ENCODE data around the gene FSIP2.
"Not testable (repeated sequence)": the region's sequence is repeated elsewhere in the genome, so short reads cannot be mapped to it uniquely, and the experiment has no call there.

The FSIP2 gene

DNA sequence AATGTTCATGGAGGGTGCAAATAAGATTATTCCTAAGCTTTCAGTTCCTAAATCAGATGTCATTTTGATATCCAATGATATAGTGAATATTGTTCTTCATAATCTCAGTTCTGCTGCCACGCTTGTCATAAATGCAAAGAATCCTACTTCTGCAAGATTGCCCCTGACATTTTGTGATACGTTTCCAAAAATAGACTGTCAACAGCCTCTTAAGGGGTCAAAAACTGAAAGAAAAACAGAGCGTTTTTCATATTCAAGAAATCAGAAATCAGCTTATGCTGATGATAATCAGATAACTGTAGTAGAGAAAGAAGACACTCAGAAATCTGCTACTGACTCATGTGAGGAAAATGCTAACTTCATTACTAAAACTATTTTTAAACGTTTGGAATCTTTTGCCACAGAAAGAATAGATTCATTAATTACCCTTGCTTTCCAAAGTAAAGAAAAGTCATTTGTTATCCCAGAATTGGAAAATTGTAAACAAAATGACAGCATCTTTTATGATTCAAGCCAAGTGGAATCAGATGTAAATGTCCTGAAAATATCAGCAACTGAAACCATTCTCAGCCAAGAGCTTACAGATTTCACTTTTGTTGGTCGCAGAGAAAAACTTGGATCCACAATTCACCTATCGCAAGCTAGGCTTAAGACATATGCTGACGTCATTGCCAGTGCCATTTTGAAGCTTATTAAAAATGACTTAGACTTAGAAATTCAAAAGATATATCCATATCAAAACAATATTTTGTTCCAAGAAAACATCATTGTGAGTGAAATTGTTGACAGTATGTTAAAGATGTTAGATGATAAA lies 55.1 kb downstream of the FSIP2 start:
- intact Hi-C loops (cut with DNase I) = no loop called here

DNA sequence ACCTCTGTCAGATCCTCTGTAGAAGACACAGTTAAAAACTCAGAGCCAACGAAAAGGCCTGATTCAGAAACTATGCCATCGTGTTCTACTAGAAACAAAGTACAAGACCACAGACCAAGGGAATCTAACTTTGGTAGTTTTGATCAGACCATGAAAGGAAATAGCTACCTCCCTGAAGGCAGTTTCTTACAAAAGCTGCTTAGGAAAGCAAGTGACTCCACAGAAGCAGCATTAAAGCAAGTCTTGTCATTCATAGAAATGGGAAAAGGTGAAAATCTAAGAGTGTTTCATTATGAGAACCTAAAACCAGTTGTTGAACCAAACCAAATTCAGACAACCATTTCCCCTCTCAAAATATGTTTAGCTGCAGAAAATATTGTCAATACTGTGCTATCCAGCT lies 58.2 kb downstream of the FSIP2 start:
- DNase-seq = no peak
- intact Hi-C loops (cut with DNase I) = no loop called here

More for the DNA sequence above, 55.1 kb downstream of the FSIP2 start:
- no peak for DNase-seq

DNA sequence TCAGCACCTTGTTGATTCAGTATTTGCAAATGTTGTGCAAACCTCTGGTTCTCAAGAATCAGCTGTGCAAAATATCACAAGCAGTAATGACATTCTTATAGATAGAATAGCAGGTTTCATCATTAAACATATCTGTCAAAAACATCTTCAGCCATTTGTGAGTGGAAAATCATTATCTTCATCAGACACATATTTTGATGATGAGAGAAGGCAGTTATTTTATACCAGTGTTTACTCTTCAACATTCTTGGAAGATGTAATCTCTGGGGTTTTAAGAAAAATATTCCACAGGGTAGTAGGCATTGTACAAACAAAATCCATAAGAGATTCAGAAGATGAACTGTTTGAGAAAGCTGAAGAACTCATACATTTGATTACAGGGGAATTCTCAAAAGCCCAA lies 64.3 kb downstream of the FSIP2 start:
- intact Hi-C loops (cut with DNase I) = no loop called here
- DNase-seq = no peak

DNA sequence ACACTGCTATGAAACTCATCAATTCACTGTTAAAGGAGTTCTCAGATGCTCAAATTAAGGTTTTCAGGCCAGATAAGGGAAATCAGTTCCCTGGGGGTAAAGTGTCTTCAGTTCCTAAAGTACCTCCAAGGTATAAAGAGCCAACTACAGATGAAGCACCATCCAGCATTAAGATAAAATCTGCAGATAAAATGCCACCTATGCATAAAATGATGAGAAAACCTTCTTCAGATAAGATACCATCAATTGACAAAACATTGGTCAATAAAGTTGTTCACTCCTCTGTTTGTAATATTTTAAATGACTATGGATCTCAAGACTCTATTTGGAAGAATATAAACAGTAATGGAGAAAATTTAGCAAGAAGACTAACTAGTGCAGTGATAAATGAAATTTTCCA lies 68.2 kb downstream of the FSIP2 start:
- no peak for DNase-seq
- intact Hi-C loops (cut with DNase I) = no loop called here

DNA sequence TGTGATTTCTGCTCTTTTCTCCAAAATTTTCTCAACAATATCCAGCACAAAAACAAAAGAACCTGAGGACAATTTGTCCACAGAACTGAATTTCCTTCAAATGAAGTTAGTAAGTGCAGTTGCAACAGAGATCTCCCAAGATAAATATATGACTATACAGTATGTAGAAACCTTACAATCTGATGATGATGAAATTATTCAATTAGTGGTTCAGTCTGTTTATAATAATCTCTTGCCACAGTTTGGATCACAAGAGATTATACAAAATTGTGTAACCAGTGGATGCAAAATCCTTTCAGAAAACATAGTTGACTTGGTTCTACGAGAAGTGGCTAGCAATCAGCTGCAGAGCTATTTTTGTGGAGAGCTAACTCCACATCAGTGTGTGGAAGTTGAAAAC lies 68.7 kb downstream of the FSIP2 start:
- intact Hi-C loops (cut with DNase I) = no loop called here
- DNase-seq = no peak

DNA sequence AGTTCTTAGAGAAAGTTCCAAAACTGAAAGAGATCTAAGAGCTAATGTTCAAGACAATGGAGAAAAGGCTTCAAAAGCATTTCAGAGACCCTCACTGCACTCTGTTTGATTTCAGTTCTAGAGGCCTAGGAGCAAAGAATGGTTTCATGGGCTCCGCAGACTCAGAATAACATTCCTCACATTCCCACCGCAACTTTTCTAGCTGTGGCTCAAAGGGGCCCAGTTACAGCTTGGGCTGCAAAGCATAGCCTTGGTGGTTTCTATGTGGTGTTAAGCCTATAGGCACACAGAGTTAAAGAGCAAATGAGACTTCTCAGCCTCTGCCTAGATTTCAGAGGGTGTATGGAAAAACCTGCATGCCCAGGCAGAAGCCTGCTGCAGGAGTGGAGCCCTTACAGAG lies 73.0 kb downstream of the FSIP2 start:
- intact Hi-C loops (cut with DNase I) = no loop called here

DNA sequence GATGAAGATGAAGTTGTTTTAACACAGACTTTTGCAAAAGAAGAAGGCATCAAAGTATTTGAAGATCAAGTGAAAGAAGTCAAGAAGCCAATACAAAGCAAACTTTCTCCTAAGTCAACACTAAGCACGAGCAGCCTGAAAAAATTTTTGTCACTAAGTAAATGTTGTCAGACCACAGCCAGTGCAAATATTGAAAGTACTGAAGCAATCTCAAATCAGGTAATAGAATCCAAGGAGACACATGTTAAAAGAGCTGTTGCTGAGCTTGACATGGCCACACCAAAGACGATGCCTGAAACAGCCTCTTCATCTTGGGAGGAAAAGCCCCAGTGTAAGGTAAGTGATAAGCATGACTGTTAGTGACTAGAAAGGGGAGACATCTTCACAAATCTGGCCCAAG lies 75.1 kb downstream of the FSIP2 start:
- no peak for DNase-seq
- intact Hi-C loops (cut with DNase I) = no loop called here

More for the DNA sequence above, 73.0 kb downstream of the FSIP2 start:
- DNase-seq = no peak

DNA sequence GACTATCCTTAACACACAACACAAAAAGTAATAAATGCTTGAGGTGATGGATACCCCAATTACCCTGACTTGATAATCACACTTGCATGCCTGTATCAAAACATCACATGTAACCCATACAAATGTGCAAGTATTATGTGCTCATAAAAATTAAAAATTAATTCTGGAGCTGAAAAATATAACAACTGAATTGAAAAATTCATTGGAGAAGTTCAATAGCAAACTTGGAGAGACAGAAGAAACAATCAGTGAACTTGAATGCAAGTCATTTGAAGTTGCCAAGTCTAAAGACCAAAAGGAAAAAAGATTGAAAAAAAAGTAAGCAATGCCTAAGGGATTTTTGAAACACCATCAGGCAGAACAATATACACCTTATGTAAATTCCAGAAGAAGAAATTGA lies 79.4 kb downstream of the FSIP2 start:
- intact Hi-C loops (cut with DNase I) = no loop called here

DNA sequence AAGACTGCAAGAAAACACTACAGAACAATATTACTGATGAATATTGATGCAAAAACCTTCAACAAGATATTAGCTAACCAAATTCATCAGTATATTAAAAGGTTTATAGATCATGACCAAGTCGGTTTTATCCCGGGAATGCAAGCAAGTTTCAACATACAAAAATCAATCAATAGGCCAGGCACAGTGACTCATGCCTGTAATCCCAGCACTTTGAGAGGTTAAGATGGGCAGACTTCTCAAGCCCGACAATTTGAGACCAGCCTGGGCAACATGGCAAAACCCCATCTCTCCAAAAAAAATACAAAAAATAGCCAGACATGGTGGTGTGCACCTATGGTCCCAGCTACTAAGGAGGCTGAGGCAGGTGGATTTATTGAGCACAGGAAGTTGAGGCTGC lies 82.9 kb downstream of the FSIP2 start:
- intact Hi-C loops (cut with DNase I) = no loop called here
- DNase-seq = no peak

More for the DNA sequence above, 79.4 kb downstream of the FSIP2 start:
- DNase-seq = no peak

DNA sequence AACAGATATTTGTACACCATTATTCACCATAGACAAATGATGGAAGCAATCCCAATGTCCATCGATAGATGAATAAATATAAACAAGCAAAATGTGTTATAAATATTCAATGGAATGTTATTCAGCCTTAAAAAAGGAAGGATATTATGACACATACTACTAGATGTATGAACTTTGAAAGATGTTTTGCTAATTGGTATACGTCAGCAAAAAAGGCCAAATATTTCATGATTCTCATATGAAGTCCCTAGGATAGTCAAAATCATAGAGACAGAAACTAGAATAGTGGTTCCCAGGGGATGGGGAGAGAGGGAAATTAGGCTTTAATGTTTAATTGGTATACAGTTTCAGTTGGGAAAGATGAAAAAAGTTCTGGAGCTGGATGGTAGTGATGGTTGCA lies 85.2 kb downstream of the FSIP2 start:
- intact Hi-C loops (cut with DNase I) = no loop called here
- no peak for DNase-seq

DNA sequence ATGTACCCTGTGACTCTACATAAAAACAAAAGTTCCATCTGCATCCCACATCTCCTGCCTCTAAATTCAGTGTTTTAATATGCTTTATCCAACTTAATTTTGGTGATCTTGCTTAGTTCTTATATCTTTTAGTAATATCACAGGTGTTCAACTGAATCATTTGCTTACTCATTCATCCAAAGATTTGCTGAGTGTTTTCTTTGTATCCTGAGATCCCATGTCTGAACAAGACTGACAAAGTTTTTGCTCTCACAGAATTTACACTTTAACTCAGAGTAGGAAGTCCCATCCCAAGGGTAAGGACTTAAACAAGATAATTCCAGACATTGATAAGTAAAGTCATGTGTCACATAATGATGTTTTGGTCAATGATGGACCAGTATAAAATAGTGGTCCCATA lies 87.0 kb downstream of the FSIP2 start:
- intact Hi-C loops (cut with DNase I) = no loop called here

DNA sequence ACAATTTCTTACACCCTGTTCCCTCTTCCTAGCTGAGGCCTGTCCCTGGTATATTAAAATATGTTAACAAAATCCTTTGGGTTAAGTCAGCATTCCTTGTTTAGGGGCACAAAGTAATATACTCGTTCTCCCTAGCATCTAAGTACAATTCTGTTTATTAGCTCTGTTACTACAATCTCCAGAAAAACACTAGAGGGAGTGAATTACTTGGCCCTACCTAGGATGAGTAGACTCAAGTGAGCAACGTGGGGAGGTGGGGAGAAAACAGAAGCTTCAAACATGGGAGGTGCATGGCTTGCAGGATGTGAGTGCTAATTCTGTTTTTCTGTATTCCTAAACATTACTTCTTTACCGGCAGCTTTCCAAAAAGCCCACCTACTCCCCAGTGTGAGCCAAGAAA lies 89.7 kb downstream of the FSIP2 start:
- intact Hi-C loops (cut with DNase I) = no loop called here
- DNase-seq = no peak

More for the DNA sequence above, 87.0 kb downstream of the FSIP2 start:
- no peak for DNase-seq

DNA sequence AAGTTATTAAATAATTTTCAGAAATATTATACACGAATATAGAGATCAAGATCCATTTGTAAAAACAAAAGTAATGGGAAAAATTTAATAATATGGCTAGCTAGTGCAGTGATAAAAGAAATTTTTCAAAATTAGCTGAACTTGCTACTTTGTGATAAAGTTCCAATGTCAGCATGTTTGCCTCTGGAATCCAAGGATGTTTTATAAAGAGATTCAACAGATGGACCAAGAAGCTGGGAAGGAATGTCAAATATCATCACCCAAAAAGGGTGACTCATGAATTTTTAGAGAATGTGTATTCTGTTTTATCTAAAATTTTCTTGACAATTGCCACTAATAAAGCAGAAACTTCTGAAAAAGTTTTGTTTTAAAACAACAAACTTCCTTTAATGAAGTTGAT lies 95.3 kb downstream of the FSIP2 start:
- intact Hi-C loops (cut with DNase I) = no loop called here
- DNase-seq = no peak

DNA sequence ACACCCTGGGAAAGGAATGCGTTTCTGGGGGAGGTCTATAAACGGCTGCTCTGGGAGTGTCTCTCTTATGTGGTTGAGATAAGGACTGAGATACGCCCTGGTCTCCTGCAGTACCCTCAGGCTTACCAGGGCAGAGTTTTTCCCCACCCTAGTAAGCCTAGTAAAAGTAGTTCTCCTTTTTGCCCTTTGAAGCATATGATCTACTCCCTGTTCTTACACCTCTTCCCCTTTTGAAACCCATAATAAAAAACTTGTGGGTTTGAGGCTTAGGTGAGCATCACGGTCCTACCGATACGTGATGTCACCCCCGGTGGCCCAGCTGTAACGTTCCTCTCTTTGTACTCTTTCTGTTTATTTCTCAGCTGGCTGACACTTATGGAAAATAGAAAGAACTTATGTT lies 97.4 kb downstream of the FSIP2 start:
- intact Hi-C loops (cut with DNase I) = no loop called here
- DNase-seq = no peak

DNA sequence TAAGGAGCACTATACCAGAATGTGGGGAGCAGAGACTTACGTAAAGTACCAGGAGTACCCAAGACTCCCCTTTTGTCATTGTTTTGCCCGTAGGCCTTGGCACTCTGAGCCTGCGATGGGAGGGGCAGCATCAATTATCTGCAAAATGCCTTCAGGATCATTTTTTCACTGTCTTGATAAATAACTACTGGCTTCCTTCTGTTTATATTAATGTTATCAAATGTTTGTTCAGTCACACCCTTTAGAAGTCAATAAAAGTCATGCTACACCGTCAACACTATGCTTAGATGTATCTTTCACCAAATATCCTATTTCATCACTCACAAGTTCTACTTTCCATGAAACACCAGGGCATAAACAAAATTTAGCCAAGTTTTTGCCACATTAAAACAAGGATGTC lies 116.3 kb downstream of the FSIP2 start:
- DNase-seq = no peak
- intact Hi-C loops (cut with DNase I) = no loop called here

DNA sequence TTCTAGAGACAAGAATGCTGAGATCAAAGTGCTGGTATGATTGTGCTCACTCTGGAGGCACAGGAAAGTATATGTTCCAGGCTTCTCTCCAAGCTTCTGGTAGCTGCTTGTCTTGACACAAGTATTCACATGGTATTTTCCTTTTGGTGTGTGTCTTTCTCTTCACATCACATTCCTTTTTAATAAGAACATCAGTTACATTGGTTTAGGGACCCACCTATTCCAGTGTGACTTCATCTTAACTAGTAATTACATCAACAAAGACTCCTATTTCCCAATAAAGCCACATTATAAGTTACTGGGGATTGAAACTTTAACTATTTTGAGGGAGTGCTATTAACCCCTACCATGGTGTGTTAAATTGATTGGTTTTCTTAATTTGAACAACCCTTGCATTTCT lies 119.1 kb downstream of the FSIP2 start:
- DNase-seq = no peak
- intact Hi-C loops (cut with DNase I) = no loop called here

DNA sequence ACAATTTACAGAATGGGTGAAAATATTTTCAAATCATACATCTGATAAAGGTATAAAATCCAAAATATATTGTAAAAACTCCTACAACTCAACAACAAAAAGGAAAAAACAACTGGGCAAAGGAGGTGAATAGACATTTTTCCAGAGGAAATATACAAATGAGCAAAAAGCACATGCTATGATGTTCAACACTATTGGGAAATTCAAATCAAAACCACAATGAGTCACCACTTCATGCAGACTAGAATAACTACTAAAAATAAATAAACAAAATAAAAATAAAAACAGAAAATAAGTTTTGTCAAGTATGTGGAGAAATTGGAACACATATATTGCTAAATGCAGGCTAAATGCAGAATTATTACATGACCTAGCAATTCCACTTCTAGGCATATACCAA lies 120.9 kb downstream of the FSIP2 start:
- intact Hi-C loops (cut with DNase I) = no loop called here
- DNase-seq = no peak

DNA sequence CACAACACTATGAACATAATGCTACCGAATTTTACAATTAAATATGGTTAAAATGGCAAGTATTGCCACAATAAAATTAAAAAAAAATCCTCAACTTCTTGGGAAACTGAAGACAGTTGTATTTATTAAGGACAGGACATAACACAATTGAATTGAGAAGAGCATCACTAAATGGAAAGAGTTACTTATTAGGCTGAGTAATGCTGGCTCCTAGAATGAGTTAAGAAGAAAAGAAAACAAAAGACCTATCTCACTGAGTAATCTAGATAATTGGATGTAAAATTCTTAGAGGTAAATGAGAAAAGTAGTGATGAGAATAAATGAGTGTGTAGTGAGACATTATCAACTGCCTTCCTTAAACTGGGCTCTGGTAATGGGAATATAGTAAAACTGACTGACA lies 121.7 kb downstream of the FSIP2 start:
- no peak for DNase-seq
- intact Hi-C loops (cut with DNase I) = no loop called here

DNA sequence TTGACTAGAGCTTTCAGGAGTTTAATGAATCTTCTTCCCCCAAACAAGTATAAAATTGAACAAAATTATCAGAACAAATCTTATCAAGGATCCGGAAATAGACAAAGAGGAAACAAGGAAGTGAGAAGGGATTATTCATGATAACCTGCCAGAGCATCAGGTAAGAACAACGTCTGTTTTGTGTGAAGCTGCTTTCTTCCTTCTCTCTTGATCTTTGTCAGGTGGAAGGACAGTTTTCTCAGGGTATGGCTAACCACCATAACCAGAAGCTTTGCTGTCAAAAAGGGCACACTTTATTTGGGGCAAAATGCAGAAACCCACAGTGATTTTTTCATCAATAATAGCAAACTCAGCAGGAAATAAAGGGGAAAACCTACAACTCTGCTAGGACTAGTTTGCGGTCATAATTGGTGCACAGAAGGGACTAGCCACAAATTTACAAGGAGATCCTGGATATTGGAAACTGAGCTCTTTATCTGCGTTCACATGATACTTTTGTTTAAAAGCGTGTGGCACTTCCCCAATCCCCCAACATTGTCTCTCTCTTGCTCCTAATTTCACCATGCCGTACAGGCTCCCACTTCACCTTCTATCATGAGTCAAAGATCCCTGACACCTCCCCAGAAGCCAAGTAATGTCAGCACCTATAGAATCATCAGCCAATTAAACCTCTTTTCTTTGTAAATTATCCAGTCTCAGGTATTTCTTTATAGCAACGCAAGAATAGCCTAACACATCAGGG lies 124.2 kb downstream of the FSIP2 start:
- DNase-seq = no peak
- intact Hi-C loops (cut with DNase I) = no loop called here

DNA sequence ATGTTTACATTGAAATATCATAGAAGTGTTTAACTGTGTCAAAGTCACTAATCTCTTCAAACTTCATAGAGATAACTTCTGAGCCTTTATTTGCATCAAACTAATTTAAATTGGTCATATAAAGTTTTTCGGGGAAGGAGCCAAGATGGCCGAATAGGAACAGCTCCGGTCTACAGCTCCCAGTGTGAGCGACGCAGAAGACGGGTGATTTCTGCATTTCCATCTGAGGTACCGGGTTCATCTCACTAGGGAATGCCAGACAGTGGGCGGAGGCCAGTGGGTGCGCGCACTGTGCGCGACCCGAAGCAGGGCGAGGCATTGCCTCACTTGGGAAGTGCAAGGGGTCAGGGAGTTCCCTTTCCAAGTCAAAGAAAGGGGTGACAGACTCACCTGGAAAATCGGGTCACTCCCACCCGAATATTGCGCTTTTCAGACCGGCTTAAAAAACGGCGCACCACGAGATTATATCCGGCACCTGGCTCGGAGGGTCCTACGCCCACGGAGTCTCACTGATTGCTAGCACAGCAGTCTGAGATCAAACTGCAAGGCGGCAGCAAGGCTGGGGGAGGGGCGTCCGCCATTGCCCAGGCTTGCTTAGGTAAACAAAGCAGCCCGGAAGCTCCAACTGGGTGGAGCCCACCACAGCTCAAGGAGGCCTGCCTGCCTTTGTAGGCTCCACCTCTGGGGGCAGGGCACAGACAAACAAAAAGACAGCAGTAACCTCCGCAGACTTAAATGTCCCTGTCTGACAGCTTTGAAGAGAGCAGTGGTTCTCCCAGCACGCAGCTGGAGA lies 126.1 kb downstream of the FSIP2 start:
- intact Hi-C loops (cut with DNase I) = not testable (repeated sequence)

More for the DNA sequence above, 126.1 kb downstream of the FSIP2 start:
- not testable (repeated sequence) for DNase-seq

Data from head of caudate nucleus (tissue), 42 donors.